GM19025 (cell line): ENCODE results near the gene CEL.

Source experiments
- ATAC-seq: cut with Tn5 transposase; IDR thresholded peaks from one replicate; pipeline ENCODE4 v1.9.1; 2021; ENCODE audit warnings: mild to moderate bottlenecking, low read depth, moderate library complexity; ENCODE audit not compliant: unreplicated experiment

CEL gene

GRCh38 chr9:133101356-133102189 is 39.8 kb downstream of the CEL start:
- no peak for ATAC-seq

- no peak for ATAC-seq
Observed at GRCh38 chr9:133102190-133103021, 40.6 kb downstream of the CEL start.

- no peak for ATAC-seq
Observed at GRCh38 chr9:133103183-133103986, 41.6 kb downstream of the CEL start.

GRCh38 chr9:133103987-133104505 is 42.3 kb downstream of the CEL start:
- ATAC-seq, result no peak

- no peak for ATAC-seq
Observed at GRCh38 chr9:133104718-133105460, 43.1 kb downstream of the CEL start.

- ATAC-seq, result no peak
Observed at GRCh38 chr9:133105461-133105770, 43.6 kb downstream of the CEL start.

- no peak for ATAC-seq
Observed at GRCh38 chr9:133106511-133107244, 44.9 kb downstream of the CEL start.

GRCh38 chr9:133107245-133107722 is 45.5 kb downstream of the CEL start:
- ATAC-seq, result no peak

- ATAC-seq, result no peak
Observed at GRCh38 chr9:133107961-133108793, 46.4 kb downstream of the CEL start.

- no peak for ATAC-seq
Observed at GRCh38 chr9:133108794-133109641, 47.2 kb downstream of the CEL start.

- ATAC-seq, result no peak
Observed at GRCh38 chr9:133109931-133110650, 48.3 kb downstream of the CEL start.

- ATAC-seq, result no peak
Observed at GRCh38 chr9:133111808-133112662, 50.3 kb downstream of the CEL start.

- no peak for ATAC-seq
Observed at GRCh38 chr9:133112663-133113026, 50.9 kb downstream of the CEL start.

- ATAC-seq, result no peak
Observed at GRCh38 chr9:133113163-133113948, 51.6 kb downstream of the CEL start.
